HG03520 (cell line): ENCODE results near the gene NDRG3.
"Not testable (repeated sequence)": the region's sequence is repeated elsewhere in the genome, so short reads cannot be mapped to it uniquely, and the experiment has no call there.

ENCODE experiments used
- ATAC-seq: cut with Tn5 transposase; IDR thresholded peaks from one replicate; pipeline ENCODE4 v1.9.1; 2021; ENCODE audit warnings: mild to moderate bottlenecking, moderate library complexity; ENCODE audit not compliant: unreplicated experiment

The NDRG3 gene

GRCh38 chr20:36695467-36695866, 50.4 kb downstream of the NDRG3 start:
- ATAC-seq = not testable (repeated sequence)

GRCh38 chr20:36688630-36689029, 57.3 kb downstream of the NDRG3 start:
- no peak for ATAC-seq

GRCh38 chr20:36687850-36688249, 58.0 kb downstream of the NDRG3 start:
- no peak for ATAC-seq

- no peak for ATAC-seq
Observed at GRCh38 chr20:36686944-36687343, 58.9 kb downstream of the NDRG3 start.

- ATAC-seq = no peak
Observed at GRCh38 chr20:36686504-36686903, 59.4 kb downstream of the NDRG3 start.

GRCh38 chr20:36684747-36685146, 61.1 kb downstream of the NDRG3 start:
- ATAC-seq = no peak

- no peak for ATAC-seq
Observed at GRCh38 chr20:36682311-36682710, 63.6 kb downstream of the NDRG3 start.

- no peak for ATAC-seq
Observed at GRCh38 chr20:36677422-36677771, 68.5 kb downstream of the NDRG3 start.

GRCh38 chr20:36676701-36677421, 69.0 kb downstream of the NDRG3 start:
- no peak for ATAC-seq

- not testable (repeated sequence) for ATAC-seq
Observed at GRCh38 chr20:36675545-36675944, 70.3 kb downstream of the NDRG3 start.

- ATAC-seq = no peak
Observed at GRCh38 chr20:36672991-36673390, 72.9 kb downstream of the NDRG3 start.

- ATAC-seq = no peak
Observed at GRCh38 chr20:36670665-36671357, 75.1 kb downstream of the NDRG3 start.

GRCh38 chr20:36666181-36666740, 79.6 kb downstream of the NDRG3 start:
- no peak for ATAC-seq

- ATAC-seq = no peak
Observed at GRCh38 chr20:36663031-36663430, 82.9 kb downstream of the NDRG3 start.

- no peak for ATAC-seq
Observed at GRCh38 chr20:36658300-36658699, 87.6 kb downstream of the NDRG3 start.

GRCh38 chr20:36656733-36657132, 89.2 kb downstream of the NDRG3 start:
- no peak for ATAC-seq

- no peak for ATAC-seq
Observed at GRCh38 chr20:36655004-36655403, 90.9 kb downstream of the NDRG3 start.

GRCh38 chr20:36654506-36654905, 91.4 kb downstream of the NDRG3 start:
- ATAC-seq = no peak

- ATAC-seq = no peak
Observed at GRCh38 chr20:36653456-36653855, 92.4 kb downstream of the NDRG3 start.

GRCh38 chr20:36647196-36648121, 98.4 kb downstream of the NDRG3 start:
- no peak for ATAC-seq

- no peak for ATAC-seq
Observed at GRCh38 chr20:36646678-36647077, 99.2 kb downstream of the NDRG3 start.
